Tibial nerve (tissue), 4 donors: ENCODE results near the gene LRRC10B. TPM values are rescaled to one million over a fixed set of nuclear protein-coding genes. Genes with fewer than 3 reads are reported as not detected.

Experiments used
- DNase-seq, 2 donors: peaks; one replicate each; pipeline ENCODE4 v3.0.0-alpha.2; 2019; ENCODE audit warnings: low spot score in 2 of 2
- H3K27ac ChIP-seq, 4 donors: fragments of 200-600 bp; sonication (generic) in 3 of 4; one replicate each; pipeline ENCODE4 v1.5.1; 2017 to 2019; ENCODE audit warnings: mild to moderate bottlenecking in 1 of 4
- H3K27me3 ChIP-seq, 2 donors: fragments of 200-600 bp; sonication (generic) in 1 of 2; one replicate each; pipeline versions ENCODE4 v1.5.1 to v1.6.0; 2017 to 2019
- H3K36me3 ChIP-seq, 3 donors: fragments of 200-600 bp; sonication (generic); one replicate each; pipeline ENCODE4 v1.5.1; 2018 to 2019
- H3K4me1 ChIP-seq, 4 donors: fragments of 200-600 bp; sonication (generic) in 3 of 4; one replicate each; pipeline ENCODE4 v1.5.1; 2017 to 2019
- H3K4me3 ChIP-seq, 4 donors: fragments of 200-600 bp; sonication (generic) in 3 of 4; one replicate each; pipeline ENCODE4 v1.5.1; 2017 to 2019; ENCODE audit warnings: mild to moderate bottlenecking in 1 of 4, moderate library complexity in 1 of 4
- H3K9me3 ChIP-seq, 4 donors: fragments of 200-600 bp; sonication (generic) in 3 of 4; one replicate each; pipeline ENCODE4 v1.5.1; 2017 to 2019
- EP300 ChIP-seq, 2 donors: sonication (generic); formaldehyde crosslinking; IDR thresholded peaks; one replicate each; pipeline ENCODE4 v1.6.1; 2017; ENCODE audit warnings: antibody characterized with exemption in 2 of 2, mild to moderate bottlenecking in 1 of 2
- POLR2A ChIP-seq, 2 donors: fragments of 450-650 bp; IDR thresholded peaks; one replicate each; pipeline ENCODE4 v1.6.1; 2017; ENCODE audit warnings: antibody characterized with exemption in 2 of 2, mild to moderate bottlenecking in 2 of 2, moderate library complexity in 2 of 2
- WGBS, 2 donors: methylation state at CpG; one replicate each; pipeline ENCODE4 v1.1.5; 2018; 5-methylcytosine and 5-hydroxymethylcytosine counted together
- total RNA-seq, 4 donors: library from RNA; depleted of rRNA; stranded (reverse); fragments of >200 nt; gene quantifications; one replicate each; pipeline ENCODE4 v1.1.0, GENCODE V29; 2016
- TF ChIP-seq, protein P1 (sequence below), 5 experiments: fragments of 200-600 bp in 3 of 5; fragments of 450-650 bp in 2 of 5; sonication (generic) in 3 of 5; IDR thresholded peaks; one replicate each; pipeline ENCODE4 v1.5.1; 2016 to 2019; ENCODE audit warnings: antibody characterized with exemption in 5 of 5, mild to moderate bottlenecking in 3 of 5, moderate library complexity in 2 of 5

The LRRC10B gene
- total RNA-seq, 4 donors from 2014 or later: 0.21 to 3.6 (median 1.0) TPM

DNA sequence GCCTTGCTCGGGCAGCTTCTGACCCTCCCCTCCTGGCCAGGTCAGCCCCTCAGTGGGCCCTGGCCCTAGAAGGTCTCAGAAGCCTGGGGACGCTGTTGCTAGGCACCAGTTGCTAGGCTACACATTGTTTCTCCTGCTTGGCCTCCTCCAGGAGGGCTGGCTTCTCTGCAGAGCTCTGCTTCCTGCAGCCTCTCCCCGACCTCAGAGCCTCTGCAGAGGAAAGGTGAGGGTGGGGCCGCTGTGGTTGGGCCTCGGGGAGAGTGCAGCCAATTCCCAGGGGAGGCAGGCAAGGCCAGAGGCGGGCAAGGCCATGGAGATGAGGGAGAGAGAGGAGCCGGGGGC is 27.6 kb upstream of the LRRC10B start:
- TF ChIP-seq EP300 (IDR thresholded peaks at IDR 0.05) (no peak), POLR2A (IDR thresholded peaks at IDR 0.05) (no peak)
- TF ChIP-seq, protein P1, sequence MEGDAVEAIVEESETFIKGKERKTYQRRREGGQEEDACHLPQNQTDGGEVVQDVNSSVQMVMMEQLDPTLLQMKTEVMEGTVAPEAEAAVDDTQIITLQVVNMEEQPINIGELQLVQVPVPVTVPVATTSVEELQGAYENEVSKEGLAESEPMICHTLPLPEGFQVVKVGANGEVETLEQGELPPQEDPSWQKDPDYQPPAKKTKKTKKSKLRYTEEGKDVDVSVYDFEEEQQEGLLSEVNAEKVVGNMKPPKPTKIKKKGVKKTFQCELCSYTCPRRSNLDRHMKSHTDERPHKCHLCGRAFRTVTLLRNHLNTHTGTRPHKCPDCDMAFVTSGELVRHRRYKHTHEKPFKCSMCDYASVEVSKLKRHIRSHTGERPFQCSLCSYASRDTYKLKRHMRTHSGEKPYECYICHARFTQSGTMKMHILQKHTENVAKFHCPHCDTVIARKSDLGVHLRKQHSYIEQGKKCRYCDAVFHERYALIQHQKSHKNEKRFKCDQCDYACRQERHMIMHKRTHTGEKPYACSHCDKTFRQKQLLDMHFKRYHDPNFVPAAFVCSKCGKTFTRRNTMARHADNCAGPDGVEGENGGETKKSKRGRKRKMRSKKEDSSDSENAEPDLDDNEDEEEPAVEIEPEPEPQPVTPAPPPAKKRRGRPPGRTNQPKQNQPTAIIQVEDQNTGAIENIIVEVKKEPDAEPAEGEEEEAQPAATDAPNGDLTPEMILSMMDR (IDR thresholded peaks at IDR 0.05): no peak
- no peaks in the 10 kb centered on the region for H3K27me3 ChIP-seq
- no peaks in the 10 kb centered on the region for H3K9me3 ChIP-seq
- H3K4me3 ChIP-seq: no peak overlapping the region
- peaks cover 0 to 12% (median 0%) of the 10 kb centered on the region in 3 donors for H3K36me3 ChIP-seq
- peaks cover 0 to 38% (median 10%) of the 10 kb centered on the region in 4 donors for H3K4me1 ChIP-seq
- no peak for DNase-seq
- WGBS, 2 donors: 20 to 32% methylated on average over 7 of the region's 7 CpGs
- no peak overlapping the region for H3K27ac ChIP-seq

DNA sequence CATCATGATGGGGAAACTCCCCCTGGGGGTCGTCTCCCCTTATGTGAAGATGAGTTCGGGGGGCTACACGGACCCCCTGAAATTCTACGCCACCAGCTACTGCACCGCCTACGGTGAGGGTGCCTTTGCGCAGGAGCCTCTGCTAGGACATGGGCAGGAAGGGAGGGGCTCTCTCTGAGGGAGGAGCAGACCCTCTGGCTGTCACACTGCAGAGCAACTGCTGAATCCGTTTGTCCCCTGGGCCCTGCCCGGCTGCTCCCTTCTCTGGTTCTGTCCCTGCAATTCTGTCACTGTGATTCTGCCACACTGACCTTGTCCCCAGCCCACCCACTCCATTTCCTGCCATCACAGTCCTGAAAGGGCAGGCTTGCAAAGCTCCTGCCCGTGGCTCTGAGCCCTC is 26.7 kb upstream of the LRRC10B start:
- DNase-seq: no peak
- no peak for TF ChIP-seq POLR2A (IDR thresholded peaks at IDR 0.05)
- TF ChIP-seq, protein P1 (IDR thresholded peaks at IDR 0.05): no peak
- Histone ChIP-seq H3K27me3 (no peaks in the 10 kb centered on the region), H3K36me3 (peaks cover 0 to 20% (median 0%) of the 10 kb centered on the region in 3 donors), H3K9me3 (no peaks in the 10 kb centered on the region), H3K4me3 (no peak overlapping the region), H3K4me1 (peaks cover 0 to 30% (median 10%) of the 10 kb centered on the region in 4 donors), H3K27ac (no peak overlapping the region)
- 43 to 56% methylated on average over 8 to 10 of the region's 10 CpGs for WGBS, 2 donors

DNA sequence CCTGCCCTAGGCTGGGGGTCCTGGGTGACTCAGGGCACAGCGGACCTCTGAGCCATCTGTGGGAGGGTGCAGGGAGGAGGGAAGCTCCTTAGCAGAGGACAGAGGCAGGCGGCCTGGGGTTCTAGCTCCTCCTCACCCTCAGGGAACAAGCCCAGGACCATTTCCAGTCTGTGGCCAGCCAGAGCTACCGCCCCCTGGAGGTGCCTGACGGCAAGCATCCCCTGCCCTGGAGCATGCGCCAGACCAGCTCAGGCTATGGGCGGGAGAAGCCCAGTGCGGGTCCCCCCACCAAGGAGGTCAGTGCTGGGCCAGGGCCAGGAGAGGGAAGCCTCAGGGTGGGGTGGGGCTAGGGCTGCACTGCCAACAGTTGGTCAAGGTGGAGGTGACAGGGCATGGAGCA is 26.0 kb upstream of the LRRC10B start:
- Histone ChIP-seq H3K27me3 (no peaks in the 10 kb centered on the region), H3K27ac (no peak overlapping the region), H3K9me3 (no peaks in the 10 kb centered on the region), H3K36me3 (peaks cover 0 to 28% (median 0%) of the 10 kb centered on the region in 3 donors), H3K4me3 (no peak overlapping the region), H3K4me1 (peaks cover 0 to 23% (median 5%) of the 10 kb centered on the region in 4 donors)
- 36 to 48% methylated on average over 6 to 7 of the region's 7 CpGs for WGBS, 2 donors
- DNase-seq: no peak
- TF ChIP-seq EP300 (IDR thresholded peaks at IDR 0.05): no peak
- TF ChIP-seq, protein P1 (IDR thresholded peaks at IDR 0.05): peak in 2 of 5 experiments; percentile 27 to 29
- TF ChIP-seq POLR2A (IDR thresholded peaks at IDR 0.05): no peak

DNA sequence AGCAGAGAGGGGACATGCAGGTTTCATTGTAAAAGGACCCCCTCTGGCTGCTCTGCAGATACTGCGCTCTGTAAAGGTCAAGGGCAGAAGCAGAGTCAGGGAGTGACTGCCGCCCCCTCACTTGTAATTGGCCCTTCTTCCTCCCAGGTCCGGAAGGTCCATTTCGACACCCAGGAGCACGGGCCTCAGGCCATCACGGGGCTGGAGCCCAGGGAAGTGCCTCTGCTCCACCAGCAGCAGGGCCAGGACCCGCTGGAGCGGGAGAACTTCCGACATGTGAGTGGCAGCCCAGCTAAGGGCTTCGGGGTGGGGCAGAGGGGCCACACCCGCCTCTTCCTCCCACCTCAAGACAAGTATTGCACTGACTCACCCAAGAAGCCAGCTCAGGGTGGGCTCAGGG is 24.0 kb upstream of the LRRC10B start:
- Histone ChIP-seq H3K27ac (no peak overlapping the region), H3K27me3 (no peaks in the 10 kb centered on the region), H3K9me3 (no peaks in the 10 kb centered on the region), H3K4me1 (peaks cover 0 to 30% (median 11%) of the 10 kb centered on the region in 4 donors), H3K36me3 (peaks cover 0 to 30% (median 0%) of the 10 kb centered on the region in 3 donors), H3K4me3 (no peak overlapping the region)
- no peak for DNase-seq
- TF ChIP-seq, protein P1 (IDR thresholded peaks at IDR 0.05): no peak
- no peak for TF ChIP-seq EP300 (IDR thresholded peaks at IDR 0.05)
- TF ChIP-seq POLR2A (IDR thresholded peaks at IDR 0.05): no peak
- 75 to 87% methylated on average over 7 to 11 of the region's 11 CpGs for WGBS, 2 donors

GRCh38 chr11:61485080-61485479 is 23.5 kb upstream of the LRRC10B start:
- H3K4me3 ChIP-seq: no peak overlapping the region
- no peak for DNase-seq
- no peaks in the 10 kb centered on the region for H3K27me3 ChIP-seq
- TF ChIP-seq, protein P1 (IDR thresholded peaks at IDR 0.05): no peak
- no peak for TF ChIP-seq EP300 (IDR thresholded peaks at IDR 0.05)
- no peak for TF ChIP-seq POLR2A (IDR thresholded peaks at IDR 0.05)
- H3K36me3 ChIP-seq: peaks cover 0 to 30% (median 0%) of the 10 kb centered on the region in 3 donors
- no peaks in the 10 kb centered on the region for H3K9me3 ChIP-seq
- WGBS, 2 donors: 80 to 87% methylated on average over 10 to 11 of the region's 11 CpGs
- peaks cover 0 to 35% (median 16%) of the 10 kb centered on the region in 4 donors for H3K4me1 ChIP-seq
- no peak overlapping the region for H3K27ac ChIP-seq
